Colonic mucosa (tissue), 4 donors: ENCODE measurements around the gene SLC22A8. TPM values are rescaled to one million over a fixed set of nuclear protein-coding genes. Genes with fewer than 3 reads are reported as not detected.

Source experiments
- DNase-seq: peaks from one replicate; pipeline ENCODE4 v3.0.0-alpha.2; 2020
- H3K27ac ChIP-seq: fragments of 200-600 bp; one replicate; pipeline ENCODE4 v1.8.0; 2021
- H3K27me3 ChIP-seq: fragments of 200-600 bp; one replicate; pipeline ENCODE4 v1.8.0; 2021
- H3K36me3 ChIP-seq: fragments of 200-600 bp; one replicate; pipeline ENCODE4 v1.8.0; 2021
- H3K4me1 ChIP-seq: fragments of 200-600 bp; one replicate; pipeline ENCODE4 v1.8.0; 2021; ENCODE audit warnings: mild to moderate bottlenecking
- H3K4me3 ChIP-seq: fragments of 200-600 bp; one replicate; pipeline ENCODE4 v1.8.0; 2021
- H3K9ac ChIP-seq, 2 donors: one replicate each; pipeline ENCODE4 v1.7.0; 2013; ENCODE audit warnings: control low read depth in 2 of 2, low read depth in 2 of 2, low read length in 2 of 2
- H3K9me3 ChIP-seq: fragments of 200-600 bp; one replicate; pipeline ENCODE4 v1.8.0; 2021
- CTCF ChIP-seq: fragments of 200-600 bp; IDR thresholded peaks from one replicate; pipeline ENCODE4 v1.8.0; 2022; ENCODE audit warnings: antibody characterized with exemption, mild to moderate bottlenecking
- intact Hi-C: fragments of 100-400 bp; cut with DNase I; formaldehyde crosslinking; loops from one replicate; pipeline ENCODE4 v1.14.1; 2022
- total RNA-seq, 2 donors: library from RNA; stranded (reverse); fragmentation: NEBNext Ultra II Directional in 1 of 2; extraction: Animal tissue kit (Norgen Biotek cat#: 25700) in 1 of 2; gene quantifications; one replicate each; pipeline ENCODE4 v1.2.1, GENCODE V29; 2021
- donor health status: healthy.
- donor health status: DM: no; HTN: no; CAD: no.
- donor health status: DM: no; HTN: no; CAD: no.

SLC22A8 gene
- total RNA-seq, 2 donors from 2014 or later = not detected

- no peaks in the 10 kb centered on the region for H3K36me3 ChIP-seq
- no peak overlapping the region for H3K27ac ChIP-seq
- intact Hi-C loops = no loop called here
These were observed 30.4 kb downstream of the SLC22A8 start for GRCh38 chr11:62985041-62985750.

DNA sequence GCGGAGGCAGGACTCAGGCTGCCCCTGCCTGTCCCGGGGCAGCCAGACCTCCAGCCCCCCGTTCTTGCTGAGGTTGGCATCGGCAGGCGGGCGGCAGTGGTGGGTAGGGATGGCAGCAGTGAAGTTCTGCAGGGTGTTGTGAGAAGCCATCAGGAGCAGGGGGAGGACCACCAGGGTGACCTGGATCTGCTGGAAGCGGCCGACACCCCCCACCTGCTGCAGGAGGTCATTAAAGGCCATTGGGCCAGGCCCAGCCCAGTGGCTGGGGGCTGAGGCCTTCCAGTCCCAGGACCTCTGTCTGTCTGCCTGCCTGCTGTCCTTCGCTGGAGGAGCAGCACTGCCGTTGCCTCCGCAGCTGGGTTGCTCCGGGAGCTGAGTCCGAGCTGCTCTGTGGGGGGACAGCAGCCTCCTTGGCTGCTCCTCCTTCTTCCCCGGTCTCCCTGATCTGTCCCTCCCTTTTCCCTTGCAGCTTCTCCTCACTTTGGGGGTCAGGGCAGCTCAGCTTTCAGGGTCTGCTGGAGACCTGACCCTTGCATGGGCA, 31.1 kb downstream of the SLC22A8 start, which contains the start of gene SLC22A6:
Gene SLC22A6, minus strand, starts transcription at position 517 of the 541 bp plus-strand sequence. Its CDS starts 277 bp downstream, at position 240.
- Histone ChIP-seq H3K27me3 (no peaks in the 10 kb centered on the region), H3K36me3 (no peaks in the 10 kb centered on the region), H3K9me3 (no peaks in the 10 kb centered on the region), H3K4me1 (no peaks in the 10 kb centered on the region), H3K4me3 (no peak within 1 kb of the TSS), H3K9ac (no peak within 1 kb of the TSS), H3K27ac (no peak within 1 kb of the TSS)
- TF ChIP-seq CTCF = no peak
- DNase-seq = no peak
- intact Hi-C loops = no loop called here

More at GRCh38 chr11:62985041-62985750, 30.4 kb downstream of the SLC22A8 start:
- H3K9ac ChIP-seq = no peak overlapping the region
- H3K27me3 ChIP-seq = no peaks in the 10 kb centered on the region
- TF ChIP-seq CTCF = no peak
- H3K4me1 ChIP-seq = no peaks in the 10 kb centered on the region
- DNase-seq = no peak
- H3K4me3 ChIP-seq = no peak overlapping the region
- no peaks in the 10 kb centered on the region for H3K9me3 ChIP-seq

DNA sequence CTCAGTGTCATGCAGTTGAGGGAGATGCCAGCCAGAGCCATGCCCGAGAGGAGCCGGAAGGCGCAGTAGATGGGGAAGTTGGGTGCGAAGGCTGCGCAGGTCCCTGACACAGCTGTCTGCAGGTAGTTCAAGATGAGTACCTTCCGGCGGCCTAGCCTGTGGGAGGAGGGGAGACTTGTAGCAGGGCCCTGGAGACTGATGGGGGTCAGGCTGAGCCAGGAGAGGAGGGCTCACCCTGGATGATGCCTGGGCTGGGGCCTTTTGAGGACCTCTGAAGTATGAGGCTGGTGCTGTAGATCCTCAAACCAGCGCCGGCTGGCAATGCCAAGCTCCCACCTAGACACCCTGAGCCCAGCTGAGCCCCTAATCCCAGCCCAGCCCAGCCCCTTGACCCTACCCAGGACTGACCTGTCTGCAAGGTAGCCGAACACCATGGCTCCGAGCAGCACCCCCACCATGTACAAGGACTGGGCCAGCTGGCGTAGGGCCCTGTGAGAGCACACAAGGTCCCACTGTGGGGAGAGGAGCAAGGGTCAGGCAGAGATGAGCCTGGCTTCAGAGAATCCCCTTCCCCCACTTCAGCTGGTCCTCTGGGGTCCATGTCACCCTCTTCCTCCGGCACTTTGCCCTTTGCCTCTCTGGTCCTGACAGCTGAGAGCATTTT, 32.0 kb downstream of the SLC22A8 start:
- Histone ChIP-seq H3K9me3 (no peaks in the 10 kb centered on the region), H3K36me3 (no peaks in the 10 kb centered on the region), H3K9ac (no peak overlapping the region), H3K4me1 (no peaks in the 10 kb centered on the region), H3K27me3 (no peaks in the 10 kb centered on the region), H3K4me3 (no peak overlapping the region), H3K27ac (no peak overlapping the region)
- intact Hi-C loops = no loop called here
- TF ChIP-seq CTCF = no peak
- no peak for DNase-seq

DNA sequence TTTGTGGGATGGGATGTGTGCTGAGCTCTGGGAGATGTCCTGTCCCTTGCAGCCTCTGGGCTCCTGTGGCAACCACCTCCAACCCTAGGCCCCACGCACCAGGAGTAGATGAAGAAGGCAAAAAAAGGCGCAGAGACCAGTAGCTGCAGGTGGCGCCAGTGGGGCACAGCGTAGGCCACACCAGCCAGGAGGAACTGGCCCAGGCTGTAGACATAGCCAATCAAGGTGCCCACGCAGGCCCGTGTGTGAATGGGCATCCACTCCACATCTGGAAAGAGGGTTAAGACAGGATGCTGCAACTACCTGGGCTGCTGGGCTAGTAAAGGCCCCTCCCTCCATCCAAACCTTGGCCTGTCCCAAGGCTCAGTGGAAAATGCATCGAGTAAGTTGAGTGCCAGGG, 33.9 kb downstream of the SLC22A8 start:
- no peaks in the 10 kb centered on the region for H3K9me3 ChIP-seq
- H3K4me3 ChIP-seq = no peak overlapping the region
- intact Hi-C loops = no loop called here
- H3K27ac ChIP-seq = no peak overlapping the region
- H3K4me1 ChIP-seq = no peaks in the 10 kb centered on the region
- DNase-seq = no peak
- H3K27me3 ChIP-seq = no peaks in the 10 kb centered on the region
- no peak for TF ChIP-seq CTCF
- no peaks in the 10 kb centered on the region for H3K36me3 ChIP-seq
- no peak overlapping the region for H3K9ac ChIP-seq

- DNase-seq = no peak
- Histone ChIP-seq H3K36me3 (no peaks in the 10 kb centered on the region), H3K9ac (no peak overlapping the region), H3K4me1 (no peaks in the 10 kb centered on the region), H3K27me3 (no peaks in the 10 kb centered on the region), H3K4me3 (no peak overlapping the region), H3K9me3 (no peaks in the 10 kb centered on the region), H3K27ac (no peak overlapping the region)
- TF ChIP-seq CTCF = no peak
- intact Hi-C loops = no loop called here
These were observed 35.4 kb downstream of the SLC22A8 start for GRCh38 chr11:62980133-62980760.
